K562 (cell line): ENCODE results near the gene FYB1. TPM values are rescaled to one million over a fixed set of nuclear protein-coding genes. Genes with fewer than 3 reads are reported as not detected.

ENCODE experiments used
- ARID2 ChIP-seq: fragments of 450-650 bp; IDR thresholded peaks from 2 replicates; pipeline ENCODE4 v1.6.1; 2017; ENCODE audit warnings: antibody characterized with exemption, mild to moderate bottlenecking
- ARID3A ChIP-seq: IDR thresholded peaks from 2 replicates; pipeline ENCODE4 v1.6.1; 2012; ENCODE audit warnings: low read depth, low read length, improper control_type of control experiment, borderline replicate concordance
- CEBPB ChIP-seq: fragments of 450-650 bp; IDR thresholded peaks from 2 replicates; pipeline ENCODE4 v1.6.1; 2016; ENCODE audit warnings: missing genetic modification characterization, missing compliant biosample characterization
- FOXJ3 ChIP-seq: sonication (generic); formaldehyde crosslinking; IDR thresholded peaks from 2 replicates; pipeline ENCODE4 v1.4.0; 2020; ENCODE audit warnings: mild to moderate bottlenecking, missing genetic modification reagents
- HNRNPH1 ChIP-seq: fragments of 200-400 bp; formaldehyde crosslinking; optimal IDR thresholded peaks from 2 replicates; pipeline ENCODE3; 2017; ENCODE audit warnings: low read depth, mild to moderate bottlenecking, low read length, moderate library complexity
- HNRNPUL1 ChIP-seq: fragments of 200-400 bp; formaldehyde crosslinking; IDR thresholded peaks from 2 replicates; pipeline ENCODE4 v1.6.1; 2017; ENCODE audit warnings: low read length
- KAT8 ChIP-seq: fragments of 450-650 bp; IDR thresholded peaks from 2 replicates; pipeline ENCODE4 v1.6.1; 2016; ENCODE audit warnings: low read depth, mild to moderate bottlenecking
- MBD2 ChIP-seq: sonication (generic); IDR thresholded peaks from 2 replicates; pipeline ENCODE4 v1.6.1; 2016; ENCODE audit warnings: low read depth, borderline replicate concordance
- NELFE ChIP-seq: IDR thresholded peaks from 2 replicates; pipeline ENCODE4 v1.6.1; 2011; ENCODE audit warnings: mild to moderate bottlenecking; ENCODE audit not compliant: insufficient read depth, insufficient read length
- PKNOX1 ChIP-seq: fragments of 450-650 bp; IDR thresholded peaks from 2 replicates; pipeline ENCODE4 v1.6.1; 2016
- POLR2B ChIP-seq: fragments of 450-650 bp; IDR thresholded peaks from 2 replicates; pipeline ENCODE4 v1.6.1; 2018; ENCODE audit warnings: low read depth; ENCODE audit not compliant: partially characterized antibody
- SIX5 ChIP-seq, 2 experiments: IDR thresholded peaks; 2 replicates each; pipeline ENCODE4 v1.6.1; 2011; ENCODE audit warnings: low read length in 2 of 2, borderline replicate concordance in 1 of 2, low read depth in 1 of 2, mild to moderate bottlenecking in 1 of 2, moderate library complexity in 1 of 2; ENCODE audit not compliant: insufficient read depth in 1 of 2
- SNAPC5 ChIP-seq: fragments of 250-450 bp; sonication (Bioruptor Pico); IDR thresholded peaks from 2 replicates; pipeline ENCODE4 v1.8.0; 2021; ENCODE audit warnings: moderate library complexity, mild to moderate bottlenecking, inconsistent platforms
- SP1 ChIP-seq: sonication (generic); formaldehyde crosslinking; IDR thresholded peaks from 2 replicates; pipeline ENCODE4 v1.8.1; 2022; ENCODE audit warnings: mild to moderate bottlenecking, missing genetic modification reagents
- SPI1 ChIP-seq: IDR thresholded peaks from 2 replicates; pipeline ENCODE4 v1.6.1; 2011; ENCODE audit warnings: low read depth, low read length, control low read depth, borderline replicate concordance
- SRSF3 ChIP-seq: fragments of 200-400 bp; formaldehyde crosslinking; IDR thresholded peaks from 2 replicates; pipeline ENCODE4 v1.6.1; 2016; ENCODE audit warnings: mild to moderate bottlenecking, low read length, moderate library complexity; ENCODE audit not compliant: insufficient read depth
- ZKSCAN8 ChIP-seq: fragments of 200-800 bp; sonication (Bioruptor generic); IDR thresholded peaks from 2 replicates; pipeline ENCODE4 v1.6.1; 2016; ENCODE audit warnings: missing genetic modification characterization, missing compliant biosample characterization
- ZNF449 ChIP-seq: fragments of 250-450 bp; sonication (Bioruptor Pico); IDR thresholded peaks from 2 replicates; pipeline ENCODE4 v1.8.0; 2022; ENCODE audit warnings: moderate library complexity, mild to moderate bottlenecking, inconsistent platforms
- ZNF639 ChIP-seq, 2 experiments: fragments of 200-800 bp in 1 of 2; sonication (Bioruptor generic) in 1 of 2; sonication (generic) in 1 of 2; formaldehyde crosslinking in 1 of 2; IDR thresholded peaks in 1 of 2; conservative IDR thresholded peaks in 1 of 2; 2 replicates each; pipeline versions ENCODE4 v1.5.0 to v1.6.1; 2016 to 2020; ENCODE audit warnings: missing compliant biosample characterization in 1 of 2, missing genetic modification characterization in 1 of 2, missing genetic modification reagents in 1 of 2
- ZNF77 ChIP-seq: fragments of 250-450 bp; sonication (Bioruptor Pico); IDR thresholded peaks from 2 replicates; pipeline ENCODE4 v1.5.0; 2020
- polyA plus RNA-seq, 8 experiments: library from polyadenylated mRNA; depleted of rRNA in 4 of 8; stranded (reverse) in 5 of 8; unstranded in 3 of 8; fragments of >200 nt; fragmentation: Nextera tagmentation in 2 of 8; fragmentation: Illumina TruSeq in 1 of 8; extraction: Ambion mirVana in 2 of 8; extraction: Trizol in 1 of 8; gene quantifications; 2 replicates each; pipeline versions ENCODE4 v1.2.1 to v1.2.3, GENCODE V29; 2011 to 2014; ENCODE audit warnings: inconsistent platforms in 1 of 8, missing spikeins in 1 of 8
- total RNA-seq, 7 experiments: library from RNA; depleted of rRNA in 6 of 7; stranded (reverse); fragments of >200 nt in 6 of 7; fragmentation: Illumina TruSeq in 2 of 7; extraction: Trizol in 2 of 7; gene quantifications; 2 replicates each; pipeline versions ENCODE4 v1.2.1 to v1.2.3, GENCODE V29; 2011 to 2021; ENCODE audit warnings: low replicate concordance in 1 of 7

Gene FYB1
- total and polyA plus RNA-seq, 9 of the 15 experiments (the other 6 are each of a cell fraction or from before 2014, with no cell fraction given) = 4.7 to 31.5 (median 9.7) TPM

GRCh38 chr5:39164529-39165402, 54.6 kb downstream of the FYB1 start (continued):
- TF ChIP-seq ZNF77 (CRISPR knock-in tag) (no peak), HNRNPH1 (no peak), SP1 (CRISPR knock-in tag) (no peak), ZNF639 (CRISPR knock-in tag; conservative IDR thresholded peaks at IDR 0.05 in 1 of 2, IDR thresholded peaks at IDR 0.05 in 1 of 2) (no peak), ZKSCAN8 (no peak), MBD2 (no peak), SNAPC5 (CRISPR knock-in tag) (no peak), POLR2B (no peak), CEBPB (tag) (no peak), SPI1 (no peak), KAT8 (no peak), FOXJ3 (CRISPR knock-in tag) (no peak), SRSF3 (no peak), ARID2 (no peak), PKNOX1 (no peak), ARID3A (no peak), HNRNPUL1 (no peak), ZNF449 (CRISPR knock-in tag) (no peak), NELFE (no peak), SIX5 (IDR thresholded peaks at IDR 0.05; ENCODE audit: borderline replicate concordance in 1 of 2, insufficient read depth in 1 of 2, low read depth in 1 of 2, low read length in 2 of 2) (no peak)
